GM12873 (cell line): ENCODE data around the gene WNT9A.

Experiments used
- CTCF ChIP-seq: IDR thresholded peaks from 2 replicates; pipeline ENCODE4 v1.5.1; 2012; ENCODE audit warnings: low read depth, mild to moderate bottlenecking, moderate library complexity, low read length, control low read depth; ENCODE audit not compliant: insufficient read depth; ENCODE audit errors: missing control alignments

The WNT9A gene

GRCh38 chr1:227945891-227946623, 1.7 kb downstream of the WNT9A start:
- no peak for TF ChIP-seq CTCF

GRCh38 chr1:227944931-227945890, 2.5 kb downstream of the WNT9A start:
- TF ChIP-seq CTCF = no peak

- TF ChIP-seq CTCF = no peak
Observed at GRCh38 chr1:227944090-227944930, 3.4 kb downstream of the WNT9A start.

- no peak for TF ChIP-seq CTCF
Observed at GRCh38 chr1:227943381-227944089, 4.2 kb downstream of the WNT9A start.

- TF ChIP-seq CTCF = no peak
Observed at GRCh38 chr1:227942716-227943261, 4.9 kb downstream of the WNT9A start.

- no peak for TF ChIP-seq CTCF
Observed at GRCh38 chr1:227942021-227942715, 5.6 kb downstream of the WNT9A start.
